22Rv1 (cell line): ENCODE results near the gene SLC7A1.

Experiments used
- H3K27ac ChIP-seq: fragments of 450-650 bp; 2 replicates; pipeline ENCODE4 v1.5.1; 2017
- CTCF ChIP-seq: fragments of 450-650 bp; IDR thresholded peaks from 2 replicates; pipeline ENCODE4 v1.5.1; 2017; ENCODE audit warnings: mild to moderate bottlenecking
- ZFX ChIP-seq: fragments of 450-650 bp; IDR thresholded peaks from 2 replicates; pipeline ENCODE4 v1.6.1; 2017; ENCODE audit warnings: antibody characterized with exemption, borderline replicate concordance

SLC7A1 gene

GRCh38 chr13:29575098-29575497 lies 20.4 kb downstream of the SLC7A1 start:
- H3K27ac ChIP-seq, result peak overlapping the region; percentile 12; the same call in 1 of the 2 replicates
- TF ChIP-seq CTCF, result no peak
- no peak for TF ChIP-seq ZFX

GRCh38 chr13:29573190-29573589 lies 22.3 kb downstream of the SLC7A1 start:
- H3K27ac ChIP-seq, result no peak overlapping the region
- TF ChIP-seq ZFX (no peak), CTCF (no peak)

GRCh38 chr13:29572575-29572974 lies 22.9 kb downstream of the SLC7A1 start:
- TF ChIP-seq CTCF (no peak), ZFX (no peak)
- no peak overlapping the region for H3K27ac ChIP-seq

- TF ChIP-seq ZFX (no peak), CTCF (no peak)
- H3K27ac ChIP-seq, result no peak overlapping the region
Observed at GRCh38 chr13:29571876-29572570, 23.5 kb downstream of the SLC7A1 start.

- TF ChIP-seq ZFX (no peak), CTCF (no peak)
- H3K27ac ChIP-seq, result no peak overlapping the region
Observed at GRCh38 chr13:29570051-29570654, 25.3 kb downstream of the SLC7A1 start.

GRCh38 chr13:29569253-29570050 lies 26.0 kb downstream of the SLC7A1 start:
- no peak overlapping the region for H3K27ac ChIP-seq

More at GRCh38 chr13:29569253-29570050, 26.0 kb downstream of the SLC7A1 start:
- TF ChIP-seq ZFX (no peak), CTCF (no peak)
